MCF 10A (cell line): ENCODE results near the gene L3MBTL3. TPM values are rescaled to one million over a fixed set of nuclear protein-coding genes. Genes with fewer than 3 reads are reported as not detected.

Experiments
- BruUV-seq: library from RNA; stranded (reverse); fragments of 400-500 nt; replicated peaks from 2 replicates; lab custom pipeline; 2021; lab: Mats Ljungman, UMichigan
- CTCF ChIA-PET: fragments of 300-600 bp; sonication (Branson Sonifier 250); formaldehyde crosslinking; extraction: SDS; loops from one replicate; lab custom pipeline; 2021; ENCODE audit warnings: antibody characterized with exemption, inconsistent platforms; lab: Yijun Ruan, JAX
- POLR2A ChIA-PET: fragments of 300-600, 350-650 bp; sonication (Branson Sonifier 250); formaldehyde crosslinking; extraction: SDS; loops from one replicate; lab custom pipeline; 2020; ENCODE audit warnings: antibody characterized with exemption, inconsistent platforms; lab: Yijun Ruan, JAX
- DNase-seq: peaks from one replicate; pipeline ENCODE4 v3.0.0-alpha.2; 2018; ENCODE audit not compliant: unreplicated experiment
- H3K27ac Mint-ChIP-seq: one replicate; pipeline ENCODE4 v1.8.0; 2022; ENCODE audit warnings: mild to moderate bottlenecking, low read depth, mixed read lengths; ENCODE audit not compliant: unreplicated experiment
- H3K27me3 Mint-ChIP-seq: one replicate; pipeline ENCODE4 v1.8.0; 2022; ENCODE audit warnings: mixed read lengths; ENCODE audit not compliant: insufficient read depth, unreplicated experiment
- H3K36me3 Mint-ChIP-seq: one replicate; pipeline ENCODE4 v1.8.0; 2022; ENCODE audit warnings: mild to moderate bottlenecking, moderate library complexity, mixed read lengths; ENCODE audit not compliant: insufficient read depth, unreplicated experiment
- H3K4me1 Mint-ChIP-seq: one replicate; pipeline ENCODE4 v1.8.0; 2022; ENCODE audit warnings: mixed read lengths; ENCODE audit not compliant: insufficient read depth, unreplicated experiment
- H3K4me3 Mint-ChIP-seq: one replicate; pipeline ENCODE4 v1.8.0; 2022; ENCODE audit warnings: mild to moderate bottlenecking, moderate library complexity, mixed read lengths; ENCODE audit not compliant: unreplicated experiment
- H3K9me3 Mint-ChIP-seq: one replicate; pipeline ENCODE4 v1.8.0; 2022; ENCODE audit warnings: mixed read lengths; ENCODE audit not compliant: unreplicated experiment
- intact Hi-C: fragments of 100-400 bp; cut with micrococcal nuclease; formaldehyde crosslinking; loops from 2 replicates; pipeline ENCODE4 v1.14.1; 2022
- total RNA-seq: library from RNA; stranded (reverse); gene quantifications from 2 replicates; pipeline ENCODE4 v1.2.3, GENCODE V29; 2022
- TF ChIP-seq, protein P1 (sequence below): fragments of 200-600 bp; IDR thresholded peaks from one replicate; pipeline ENCODE4 v1.8.0; 2022; ENCODE audit warnings: antibody characterized with exemption, mild to moderate bottlenecking; ENCODE audit not compliant: unreplicated experiment

L3MBTL3 gene
- total RNA-seq, 1 experiment from 2014 or later = 5.2 TPM

DNA sequence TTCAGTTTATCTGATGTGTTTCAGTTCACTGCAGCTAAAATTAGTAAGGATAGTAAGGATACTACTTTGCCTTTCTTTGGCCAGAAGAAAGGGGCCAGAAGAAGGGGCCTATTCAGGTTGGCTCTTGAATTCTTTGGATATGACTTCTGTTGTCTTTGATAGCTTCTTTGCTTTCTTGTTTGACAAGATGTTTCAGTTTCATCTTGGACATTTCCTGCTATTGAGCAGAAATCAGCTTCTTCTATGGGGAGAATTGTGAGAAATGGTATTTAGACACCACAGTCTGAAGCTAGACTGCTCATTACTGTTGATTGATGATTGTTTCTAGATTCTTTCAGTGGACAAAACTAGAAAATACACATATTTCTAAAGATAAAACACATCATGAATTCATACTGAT, 23.2 kb downstream of the L3MBTL3 start:
- no TSS peak for BruUV-seq
- DNase-seq = no peak
- CTCF ChIA-PET = interaction anchor here (0.5 to 0.7 kb wide), 3 partner anchors 10 to 832 kb away, joined by 3 read pairs; no protein-coding TSS in a partner anchor
- H3K9me3 Mint-ChIP-seq = no peaks in the 10 kb centered on the region
- no peaks in the 10 kb centered on the region for H3K27me3 Mint-ChIP-seq
- H3K36me3 Mint-ChIP-seq = no peaks in the 10 kb centered on the region
- no peak overlapping the region for H3K27ac Mint-ChIP-seq
- H3K4me3 Mint-ChIP-seq = no peak overlapping the region
- POLR2A ChIA-PET = no interaction called here
- TF ChIP-seq, protein P1, sequence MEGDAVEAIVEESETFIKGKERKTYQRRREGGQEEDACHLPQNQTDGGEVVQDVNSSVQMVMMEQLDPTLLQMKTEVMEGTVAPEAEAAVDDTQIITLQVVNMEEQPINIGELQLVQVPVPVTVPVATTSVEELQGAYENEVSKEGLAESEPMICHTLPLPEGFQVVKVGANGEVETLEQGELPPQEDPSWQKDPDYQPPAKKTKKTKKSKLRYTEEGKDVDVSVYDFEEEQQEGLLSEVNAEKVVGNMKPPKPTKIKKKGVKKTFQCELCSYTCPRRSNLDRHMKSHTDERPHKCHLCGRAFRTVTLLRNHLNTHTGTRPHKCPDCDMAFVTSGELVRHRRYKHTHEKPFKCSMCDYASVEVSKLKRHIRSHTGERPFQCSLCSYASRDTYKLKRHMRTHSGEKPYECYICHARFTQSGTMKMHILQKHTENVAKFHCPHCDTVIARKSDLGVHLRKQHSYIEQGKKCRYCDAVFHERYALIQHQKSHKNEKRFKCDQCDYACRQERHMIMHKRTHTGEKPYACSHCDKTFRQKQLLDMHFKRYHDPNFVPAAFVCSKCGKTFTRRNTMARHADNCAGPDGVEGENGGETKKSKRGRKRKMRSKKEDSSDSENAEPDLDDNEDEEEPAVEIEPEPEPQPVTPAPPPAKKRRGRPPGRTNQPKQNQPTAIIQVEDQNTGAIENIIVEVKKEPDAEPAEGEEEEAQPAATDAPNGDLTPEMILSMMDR = no peak
- intact Hi-C loops = no loop called here
- no peaks in the 10 kb centered on the region for H3K4me1 Mint-ChIP-seq

GRCh38 chr6:130043344-130043743, 25.0 kb downstream of the L3MBTL3 start:
- H3K9me3 Mint-ChIP-seq = no peaks in the 10 kb centered on the region
- no peaks in the 10 kb centered on the region for H3K27me3 Mint-ChIP-seq
- H3K27ac Mint-ChIP-seq = no peak overlapping the region
- H3K4me3 Mint-ChIP-seq = no peak overlapping the region
- no peak for DNase-seq
- POLR2A ChIA-PET = no interaction called here
- H3K36me3 Mint-ChIP-seq = no peaks in the 10 kb centered on the region
- BruUV-seq = no TSS peak
- CTCF ChIA-PET = no interaction called here
- TF ChIP-seq, protein P1 = no peak
- no peaks in the 10 kb centered on the region for H3K4me1 Mint-ChIP-seq
- intact Hi-C loops = no loop called here

DNA sequence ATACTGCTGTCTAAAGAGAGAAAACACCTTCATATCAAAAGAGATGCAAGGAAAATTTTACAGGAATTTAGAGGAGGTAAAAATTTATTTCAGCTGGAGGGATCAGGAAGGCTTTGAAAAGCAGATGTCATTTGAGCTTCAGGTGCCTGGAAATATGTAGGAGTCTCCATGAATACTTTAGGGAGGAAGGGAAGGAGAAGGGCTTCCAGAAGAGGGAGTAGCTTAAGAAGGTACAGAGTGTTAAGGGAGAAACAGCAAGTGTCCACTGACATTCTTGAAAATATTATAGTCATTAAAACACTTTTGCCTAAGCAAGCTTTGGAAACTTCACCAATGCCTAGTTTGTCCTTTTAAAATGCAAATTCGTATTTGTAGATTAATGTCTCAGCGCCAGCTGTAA, 27.2 kb downstream of the L3MBTL3 start:
- no peak overlapping the region for H3K27ac Mint-ChIP-seq
- no TSS peak for BruUV-seq
- no peak for DNase-seq
- POLR2A ChIA-PET = no interaction called here
- intact Hi-C loops = no loop called here
- no peaks in the 10 kb centered on the region for H3K9me3 Mint-ChIP-seq
- CTCF ChIA-PET = interaction anchor here (0.7 kb wide), 1 partner anchor 794 kb away, joined by 3 read pairs; no protein-coding TSS in a partner anchor
- TF ChIP-seq, protein P1 = no peak
- no peaks in the 10 kb centered on the region for H3K27me3 Mint-ChIP-seq
- H3K4me3 Mint-ChIP-seq = no peak overlapping the region
- H3K36me3 Mint-ChIP-seq = no peaks in the 10 kb centered on the region
- no peaks in the 10 kb centered on the region for H3K4me1 Mint-ChIP-seq

DNA sequence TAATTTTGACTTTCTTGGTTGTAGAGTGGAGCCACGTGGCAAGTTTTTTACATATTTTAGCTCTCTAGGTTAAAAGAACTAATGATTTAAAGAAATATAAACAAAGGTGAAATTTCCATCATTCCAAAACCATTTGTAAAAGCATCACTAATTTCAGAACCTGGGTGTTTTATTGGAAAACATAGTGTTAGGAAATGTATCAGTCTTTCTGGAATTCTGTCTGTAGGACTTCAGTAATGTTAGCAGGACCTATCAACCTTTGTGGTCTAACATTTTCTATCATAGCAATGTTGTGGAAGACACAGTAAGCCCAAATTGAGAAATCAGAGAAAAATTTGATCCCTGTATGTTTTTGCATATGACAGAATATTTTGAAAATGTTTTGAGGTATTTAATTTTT, 28.3 kb downstream of the L3MBTL3 start:
- POLR2A ChIA-PET = interaction anchor here (0.7 kb wide), 1 partner anchor 42 kb away, joined by 3 read pairs; no protein-coding TSS in a partner anchor
- CTCF ChIA-PET = interaction anchor here (1.2 to 1.8 kb wide), 2 partner anchors 14 to 235 kb away, joined by 8 to 13 read pairs; no protein-coding TSS in a partner anchor
- TF ChIP-seq, protein P1 = no peak
- Mint-ChIP-seq H3K27ac (no peak overlapping the region), H3K4me3 (no peak overlapping the region), H3K9me3 (no peaks in the 10 kb centered on the region), H3K27me3 (no peaks in the 10 kb centered on the region), H3K4me1 (no peaks in the 10 kb centered on the region), H3K36me3 (no peaks in the 10 kb centered on the region)
- DNase-seq = no peak
- BruUV-seq = no TSS peak
- intact Hi-C loops = no loop called here
